ENCODE results near the gene MASP2. TPM values are rescaled to one million over a fixed set of nuclear protein-coding genes. Genes with fewer than 3 reads are reported as not detected.
"Not testable (repeated sequence)": the region's sequence is repeated elsewhere in the genome, so short reads cannot be mapped to it uniquely, and the experiment has no call there.

MASP2 gene
- total RNA-seq, 4 donors from 2014 or later = not detected

GRCh38 chr1:11053758-11054137 is 6.7 kb upstream of the MASP2 start:
- no peak overlapping the region for H3K27ac ChIP-seq
- WGBS, 2 donors = 62 to 74% methylated on average over 7 to 9 of the region's 10 CpGs
- TF ChIP-seq POLR2A (IDR thresholded peaks at IDR 0.05) (no peak), EP300 (IDR thresholded peaks at IDR 0.05) (no peak), CTCF (IDR thresholded peaks at IDR 0.05) (no peak)
- H3K4me1 ChIP-seq = peaks cover 0 to 20% (median 3%) of the 10 kb centered on the region in 4 donors
- H3K9me3 ChIP-seq = no peaks in the 10 kb centered on the region
- no peak overlapping the region for H3K4me3 ChIP-seq
- peaks cover 0 to 46% (median 8%) of the 10 kb centered on the region in 3 donors for H3K36me3 ChIP-seq
- DNase-seq (ENCODE audit: low spot score in 2 of 2) = no peak
- H3K27me3 ChIP-seq = no peaks in the 10 kb centered on the region

- 26 to 34% methylated on average over 19 to 29 of the region's 29 CpGs for WGBS, 2 donors
- peaks cover 0 to 45% (median 8%) of the 10 kb centered on the region in 3 donors for H3K36me3 ChIP-seq
- no peaks in the 10 kb centered on the region for H3K9me3 ChIP-seq
- no peak for DNase-seq (ENCODE audit: low spot score in 2 of 2)
- H3K4me1 ChIP-seq = peaks cover 0 to 16% (median 0%) of the 10 kb centered on the region in 4 donors
- H3K4me3 ChIP-seq = no peak overlapping the region
- H3K27ac ChIP-seq = no peak overlapping the region
- no peak for TF ChIP-seq EP300 (IDR thresholded peaks at IDR 0.05)
- TF ChIP-seq CTCF (IDR thresholded peaks at IDR 0.05) = no peak
- TF ChIP-seq POLR2A (IDR thresholded peaks at IDR 0.05) = no peak
- no peaks in the 10 kb centered on the region for H3K27me3 ChIP-seq
Measured at GRCh38 chr1:11052839-11053757, 6.1 kb upstream of the MASP2 start.

- WGBS, 2 donors = 52% methylated on average over 15 to 19 of the region's 19 CpGs
- peaks cover 0 to 33% (median 8%) of the 10 kb centered on the region in 3 donors for H3K36me3 ChIP-seq
- DNase-seq (ENCODE audit: low spot score in 2 of 2) = no peak
Measured at GRCh38 chr1:11051781-11052511, 4.9 kb upstream of the MASP2 start.

GRCh38 chr1:11051121-11051520 is 4.1 kb upstream of the MASP2 start:
- not testable (repeated sequence) for H3K9me3 ChIP-seq; H3K27me3 ChIP-seq; H3K27ac ChIP-seq; DNase-seq (ENCODE audit: low spot score in 2 of 2); H3K4me3 ChIP-seq; H3K4me1 ChIP-seq
- WGBS, 2 donors = 86 to 90% methylated on average over 10 of the region's 10 CpGs
- H3K36me3 ChIP-seq = peaks cover 0 to 25% (median 5%) of the 10 kb centered on the region in 3 donors

More at GRCh38 chr1:11051781-11052511, 4.9 kb upstream of the MASP2 start:
- TF ChIP-seq CTCF (IDR thresholded peaks at IDR 0.05) (no peak), POLR2A (IDR thresholded peaks at IDR 0.05) (no peak), EP300 (IDR thresholded peaks at IDR 0.05) (no peak)
- no peak overlapping the region for H3K4me3 ChIP-seq
- no peak overlapping the region for H3K27ac ChIP-seq
- H3K4me1 ChIP-seq = peaks cover 0 to 10% (median 0%) of the 10 kb centered on the region in 4 donors
- no peaks in the 10 kb centered on the region for H3K27me3 ChIP-seq
- H3K9me3 ChIP-seq = no peaks in the 10 kb centered on the region

GRCh38 chr1:11046270-11046566 is 821 bp downstream of the MASP2 start:
- H3K36me3 ChIP-seq = no peaks in the 10 kb centered on the region
- no peaks in the 10 kb centered on the region for H3K27me3 ChIP-seq
- H3K4me1 ChIP-seq = no peaks in the 10 kb centered on the region
- TF ChIP-seq EP300 (IDR thresholded peaks at IDR 0.05) = no peak
- no peak for TF ChIP-seq POLR2A (IDR thresholded peaks at IDR 0.05)
- no peak for TF ChIP-seq CTCF (IDR thresholded peaks at IDR 0.05)
- 73 to 79% methylated on average over 6 to 8 of the region's 8 CpGs for WGBS, 2 donors
- no peak overlapping the region for H3K4me3 ChIP-seq
- no peak overlapping the region for H3K27ac ChIP-seq
- DNase-seq (ENCODE audit: low spot score in 2 of 2) = no peak
- H3K9me3 ChIP-seq = no peaks in the 10 kb centered on the region

All from tibial nerve (tissue), 4 donors.